Glutamatergic neuron (in vitro differentiated cells): ENCODE data around the gene PIEZO1. TPM values are rescaled to one million over a fixed set of nuclear protein-coding genes. Genes with fewer than 3 reads are reported as not detected.

Source experiments
- DNase-seq: peaks from one replicate; pipeline ENCODE4 v3.0.0; 2022
- H3K27ac Mint-ChIP-seq: one replicate; pipeline ENCODE4 v1.8.0; 2020; ENCODE audit warnings: mild to moderate bottlenecking, mixed read lengths, inconsistent platforms; ENCODE audit not compliant: unreplicated experiment
- H3K27me3 Mint-ChIP-seq: one replicate; pipeline ENCODE4 v1.8.0; 2020; ENCODE audit warnings: mild to moderate bottlenecking, moderate library complexity, mixed read lengths, inconsistent platforms; ENCODE audit not compliant: unreplicated experiment
- H3K36me3 Mint-ChIP-seq: one replicate; pipeline ENCODE4 v1.8.0; 2020; ENCODE audit warnings: mild to moderate bottlenecking, mixed read lengths, inconsistent platforms; ENCODE audit not compliant: unreplicated experiment
- H3K4me1 Mint-ChIP-seq: one replicate; pipeline ENCODE4 v1.8.0; 2020; ENCODE audit warnings: mild to moderate bottlenecking, low read depth, mixed read lengths, inconsistent platforms; ENCODE audit not compliant: unreplicated experiment
- H3K4me3 Mint-ChIP-seq: one replicate; pipeline ENCODE4 v1.8.0; 2020; ENCODE audit warnings: mild to moderate bottlenecking, mixed read lengths, inconsistent platforms; ENCODE audit not compliant: unreplicated experiment
- H3K9me3 Mint-ChIP-seq: one replicate; pipeline ENCODE4 v1.8.0; 2020; ENCODE audit warnings: mild to moderate bottlenecking, moderate library complexity, mixed read lengths, inconsistent platforms; ENCODE audit not compliant: unreplicated experiment
- total RNA-seq: library from RNA; stranded (reverse); fragmentation: NEBNext Ultra II Directional; extraction: Animal tissue kit (Norgen Biotek cat#: 25700); gene quantifications from one replicate; pipeline ENCODE4 v1.2.1, GENCODE V29; 2021; ENCODE audit not compliant: unreplicated experiment
- TF ChIP-seq, protein P1 (sequence below): fragments of 200-600 bp; sonication (generic); IDR thresholded peaks from one replicate; pipeline ENCODE4 v1.5.0; 2021; ENCODE audit not compliant: partially characterized antibody, unreplicated experiment

PIEZO1 gene
- total RNA-seq, 1 donor from 2014 or later = 12.3 TPM

DNA sequence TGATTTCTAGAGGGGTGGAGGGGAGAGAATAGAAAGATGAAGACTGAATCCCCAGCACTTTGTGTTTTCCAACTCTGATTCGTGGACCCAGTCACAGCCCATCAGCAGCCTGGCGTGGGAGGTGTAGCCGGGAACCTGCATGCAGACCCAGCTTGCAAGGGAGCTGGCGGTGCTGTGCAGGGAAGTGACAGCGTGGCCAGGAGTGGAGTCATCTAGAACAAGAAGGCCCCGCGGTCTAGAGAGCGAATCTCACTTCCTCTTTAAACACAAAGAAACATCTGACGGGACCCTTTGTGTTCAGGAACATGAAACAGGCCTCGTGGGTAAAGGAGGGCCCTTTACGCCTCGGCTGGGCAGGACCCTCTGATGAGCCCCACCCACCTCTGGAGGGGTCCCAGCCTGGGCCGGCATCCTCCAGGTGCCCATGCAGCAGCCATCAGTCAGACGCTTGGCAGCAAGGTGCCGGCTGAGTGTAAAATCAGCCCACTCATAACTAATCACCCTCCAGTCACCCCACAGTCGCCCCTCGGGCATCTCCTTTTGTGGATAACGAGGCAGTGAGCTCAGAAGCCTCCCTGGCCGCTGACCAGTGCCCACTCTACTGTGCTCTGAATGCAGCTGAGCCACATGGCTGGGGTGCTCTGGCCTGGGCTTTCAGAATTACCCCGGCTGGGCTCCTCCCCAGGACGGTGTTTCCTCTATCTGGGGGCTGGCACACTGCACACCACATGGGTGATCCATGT, 103.1 kb downstream of the PIEZO1 start:
- TF ChIP-seq, protein P1, sequence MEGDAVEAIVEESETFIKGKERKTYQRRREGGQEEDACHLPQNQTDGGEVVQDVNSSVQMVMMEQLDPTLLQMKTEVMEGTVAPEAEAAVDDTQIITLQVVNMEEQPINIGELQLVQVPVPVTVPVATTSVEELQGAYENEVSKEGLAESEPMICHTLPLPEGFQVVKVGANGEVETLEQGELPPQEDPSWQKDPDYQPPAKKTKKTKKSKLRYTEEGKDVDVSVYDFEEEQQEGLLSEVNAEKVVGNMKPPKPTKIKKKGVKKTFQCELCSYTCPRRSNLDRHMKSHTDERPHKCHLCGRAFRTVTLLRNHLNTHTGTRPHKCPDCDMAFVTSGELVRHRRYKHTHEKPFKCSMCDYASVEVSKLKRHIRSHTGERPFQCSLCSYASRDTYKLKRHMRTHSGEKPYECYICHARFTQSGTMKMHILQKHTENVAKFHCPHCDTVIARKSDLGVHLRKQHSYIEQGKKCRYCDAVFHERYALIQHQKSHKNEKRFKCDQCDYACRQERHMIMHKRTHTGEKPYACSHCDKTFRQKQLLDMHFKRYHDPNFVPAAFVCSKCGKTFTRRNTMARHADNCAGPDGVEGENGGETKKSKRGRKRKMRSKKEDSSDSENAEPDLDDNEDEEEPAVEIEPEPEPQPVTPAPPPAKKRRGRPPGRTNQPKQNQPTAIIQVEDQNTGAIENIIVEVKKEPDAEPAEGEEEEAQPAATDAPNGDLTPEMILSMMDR = no peak
- H3K4me3 Mint-ChIP-seq = no peak overlapping the region
- H3K9me3 Mint-ChIP-seq = no peaks in the 10 kb centered on the region
- peaks cover 8% of the 10 kb centered on the region for H3K27me3 Mint-ChIP-seq
- H3K4me1 Mint-ChIP-seq = peaks cover 1% of the 10 kb centered on the region
- H3K27ac Mint-ChIP-seq = no peak overlapping the region
- no peaks in the 10 kb centered on the region for H3K36me3 Mint-ChIP-seq
- DNase-seq = no peak

DNA sequence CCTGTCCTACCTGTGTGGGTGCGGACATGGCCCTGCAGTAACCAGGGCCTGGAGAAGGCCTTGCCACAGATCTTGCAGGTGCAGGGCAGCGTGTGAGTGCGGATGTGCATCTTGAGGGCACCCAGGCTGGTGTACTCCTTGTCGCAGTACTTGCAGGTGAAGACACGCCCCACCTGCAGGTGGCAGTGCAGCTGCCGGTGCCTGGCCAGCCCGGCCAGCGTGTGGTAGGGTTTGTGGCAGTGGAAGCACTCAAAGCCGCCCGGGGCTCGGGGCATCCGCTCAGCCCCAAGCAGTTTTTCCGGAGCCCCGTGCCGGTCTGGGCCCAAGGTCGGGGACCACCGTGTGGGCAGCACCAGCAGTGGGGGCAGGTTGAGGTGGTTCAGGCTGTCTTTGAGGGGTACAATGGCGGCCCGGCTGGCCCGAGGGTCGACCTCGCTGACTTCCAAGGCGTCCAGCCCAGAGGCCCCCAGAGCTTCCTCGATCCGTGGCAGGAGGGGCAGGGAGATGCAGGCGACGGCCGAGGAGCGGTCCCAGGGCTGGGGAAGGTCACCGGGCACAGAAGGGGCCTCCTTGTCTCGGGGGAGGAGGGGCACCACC, 103.8 kb downstream of the PIEZO1 start:
- Mint-ChIP-seq H3K4me3 (no peak overlapping the region), H3K4me1 (peaks cover 1% of the 10 kb centered on the region), H3K27me3 (peaks cover 8% of the 10 kb centered on the region), H3K9me3 (no peaks in the 10 kb centered on the region), H3K27ac (no peak overlapping the region), H3K36me3 (no peaks in the 10 kb centered on the region)
- TF ChIP-seq, protein P1 = peak; percentile 22
- no peak for DNase-seq

DNA sequence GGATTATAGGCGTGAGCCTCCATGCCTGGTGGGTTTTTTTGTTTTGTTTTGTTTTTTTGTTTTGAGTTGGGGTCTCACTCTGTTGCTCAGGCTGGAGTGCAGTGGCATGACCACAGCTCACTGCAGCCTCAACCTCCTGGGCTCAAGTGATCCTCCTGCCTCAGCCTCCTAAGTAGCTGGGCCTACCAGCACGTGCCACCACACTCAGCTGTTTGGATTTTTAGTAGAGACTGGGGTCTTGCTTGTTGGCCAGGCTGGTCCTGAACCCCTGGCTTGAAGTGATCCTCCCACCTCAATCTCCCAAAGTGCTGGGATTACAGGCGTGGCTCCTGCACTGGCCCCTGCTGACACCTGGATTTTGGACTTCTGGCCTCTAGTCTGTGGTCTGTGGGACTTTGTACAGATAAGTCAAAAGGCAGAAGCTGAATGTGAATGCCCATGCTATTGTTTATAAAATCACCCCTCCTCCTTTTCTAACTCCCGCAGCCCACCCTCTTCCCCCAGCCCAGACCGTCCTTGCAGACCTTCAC, 104.4 kb downstream of the PIEZO1 start:
- H3K27me3 Mint-ChIP-seq = peaks cover 8% of the 10 kb centered on the region
- H3K9me3 Mint-ChIP-seq = peaks cover 2% of the 10 kb centered on the region
- peaks cover 1% of the 10 kb centered on the region for H3K4me1 Mint-ChIP-seq
- no peak overlapping the region for H3K27ac Mint-ChIP-seq
- DNase-seq = no peak
- TF ChIP-seq, protein P1 = no peak
- no peaks in the 10 kb centered on the region for H3K36me3 Mint-ChIP-seq
- no peak overlapping the region for H3K4me3 Mint-ChIP-seq

DNA sequence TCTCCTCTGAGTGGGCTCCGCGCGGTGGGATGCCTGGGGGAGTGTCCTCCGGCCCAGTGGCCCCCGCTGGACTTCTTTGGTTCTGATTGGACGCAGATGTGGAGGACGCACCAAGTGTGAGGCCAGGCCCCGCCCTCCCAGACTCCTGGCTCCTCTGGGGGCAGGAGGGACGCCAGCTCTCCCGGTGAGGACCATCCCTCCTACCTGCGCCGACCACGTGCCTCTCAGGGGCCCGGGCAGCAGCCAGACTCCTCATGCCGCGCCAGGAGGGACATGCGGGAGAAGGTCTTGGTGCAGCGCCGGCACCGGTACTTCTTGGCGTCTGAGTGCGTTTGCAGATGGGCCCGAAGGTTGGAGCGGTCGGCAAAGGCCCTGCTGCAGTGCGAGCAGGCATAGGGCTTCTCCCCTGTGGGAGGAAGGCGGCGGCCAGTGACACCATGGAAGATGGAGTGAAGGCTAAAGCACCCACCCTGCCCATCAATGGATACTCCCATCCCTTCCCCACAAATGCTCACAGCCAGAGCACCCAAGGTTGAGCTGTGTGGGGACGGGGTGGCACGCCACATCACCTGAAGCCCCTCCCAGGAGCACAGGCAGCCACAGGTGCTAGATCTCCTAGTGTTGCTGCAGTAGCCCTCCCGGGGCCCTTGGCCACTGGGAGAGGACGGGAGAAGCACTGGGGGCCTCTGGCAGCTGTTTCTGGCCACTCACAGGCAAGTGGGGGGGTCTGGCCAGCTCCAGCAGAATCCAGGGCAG, 106.6 kb downstream of the PIEZO1 start:
- H3K4me3 Mint-ChIP-seq = no peak overlapping the region
- peaks cover 3% of the 10 kb centered on the region for H3K27me3 Mint-ChIP-seq
- no peaks in the 10 kb centered on the region for H3K4me1 Mint-ChIP-seq
- TF ChIP-seq, protein P1 = no peak
- H3K36me3 Mint-ChIP-seq = no peaks in the 10 kb centered on the region
- H3K27ac Mint-ChIP-seq = no peak overlapping the region
- H3K9me3 Mint-ChIP-seq = peaks cover 2% of the 10 kb centered on the region
- no peak for DNase-seq

DNA sequence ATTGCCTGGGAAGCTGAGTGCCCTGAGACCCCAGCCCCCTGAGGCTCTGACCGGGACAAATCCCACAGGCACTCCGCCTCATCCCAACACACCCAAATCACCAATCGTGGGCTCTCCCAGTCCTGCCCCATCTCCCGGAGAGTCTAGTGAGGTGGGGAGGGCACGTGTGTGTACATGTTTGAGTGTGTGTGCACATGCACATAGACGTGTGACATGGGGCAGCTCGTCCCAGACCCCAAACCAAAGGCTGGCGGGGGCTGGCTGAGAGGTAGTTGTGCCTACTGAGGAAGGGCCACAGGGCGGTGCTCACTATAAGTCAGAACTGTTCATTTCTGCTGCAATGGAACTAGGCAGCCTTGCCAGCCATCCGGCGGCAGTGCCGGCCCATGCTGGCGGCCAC, 107.3 kb downstream of the PIEZO1 start:
- H3K36me3 Mint-ChIP-seq = no peaks in the 10 kb centered on the region
- no peak overlapping the region for H3K27ac Mint-ChIP-seq
- no peak overlapping the region for H3K4me3 Mint-ChIP-seq
- peaks cover 3% of the 10 kb centered on the region for H3K27me3 Mint-ChIP-seq
- no peak for DNase-seq
- TF ChIP-seq, protein P1 = no peak
- H3K9me3 Mint-ChIP-seq = peaks cover 2% of the 10 kb centered on the region
- no peaks in the 10 kb centered on the region for H3K4me1 Mint-ChIP-seq
